SU-DHL-6 (cell line): ENCODE measurements around the gene CNTN5.

ENCODE experiments used
- H2AFZ ChIP-seq: fragments of 200-600 bp; sonication (generic); 2 replicates; pipeline ENCODE4 v1.6.1; 2014; ENCODE audit warnings: low read depth, mild to moderate bottlenecking, moderate library complexity, mixed read lengths, antibody characterized with exemption, low read length; ENCODE audit not compliant: severe bottlenecking
- H3F3A ChIP-seq: fragments of 200-600 bp; shearing (Covaris generic); 2 replicates; pipeline ENCODE4 v1.6.0; 2016; ENCODE audit warnings: antibody characterized with exemption, mild to moderate bottlenecking; ENCODE audit not compliant: insufficient read depth
- H3K27ac ChIP-seq: fragments of 200-600 bp; sonication (generic); 2 replicates; pipeline ENCODE4 v1.5.1; 2016; ENCODE audit warnings: low read depth, mild to moderate bottlenecking, low read length, moderate library complexity, mixed read lengths
- H3K27me3 ChIP-seq: fragments of 200-600 bp; sonication (generic), shearing (Covaris generic); 2 replicates; pipeline ENCODE4 v1.6.0; 2014; ENCODE audit warnings: mild to moderate bottlenecking, low read length
- H3K36me3 ChIP-seq: fragments of 200-600 bp; sonication (generic); 2 replicates; pipeline ENCODE4 v1.6.1; 2014; ENCODE audit warnings: mild to moderate bottlenecking, low read length, mixed read lengths
- H3K4me2 ChIP-seq: fragments of 300-600, 200-600 bp; shearing (Covaris generic), sonication (generic); 2 replicates; pipeline ENCODE4 v1.6.0; 2014; ENCODE audit warnings: low read length, low read depth, mild to moderate bottlenecking; ENCODE audit not compliant: poor library complexity, severe bottlenecking
- H3K4me3 ChIP-seq: fragments of 200-600 bp; sonication (generic); 2 replicates; pipeline ENCODE4 v1.5.1; 2014; ENCODE audit warnings: antibody characterized with exemption, low read length, mild to moderate bottlenecking, mixed read lengths; ENCODE audit not compliant: insufficient read depth, poor library complexity, severe bottlenecking
- H3K79me2 ChIP-seq: fragments of 200-600 bp; sonication (generic); 2 replicates; pipeline ENCODE4 v1.6.1; 2014; ENCODE audit warnings: mild to moderate bottlenecking, low read length, moderate library complexity; ENCODE audit not compliant: insufficient read depth
- H3K9ac ChIP-seq: fragments of 200-600 bp; sonication (generic); 2 replicates; pipeline ENCODE4 v1.7.0; 2014; ENCODE audit warnings: mild to moderate bottlenecking, low read length
- H3K9me2 ChIP-seq: fragments of 200-600 bp; sonication (generic); replicated peaks from 2 replicates; pipeline ENCODE4 v1.6.1; 2014; ENCODE audit warnings: low read length; ENCODE audit not compliant: insufficient read depth
- H3K9me3 ChIP-seq: fragments of 200-600 bp; sonication (generic); 2 replicates; pipeline ENCODE4 v1.6.1; 2014; ENCODE audit warnings: low read length, mixed read lengths; ENCODE audit not compliant: insufficient read depth
- H4K20me1 ChIP-seq: fragments of 200-600 bp; sonication (generic); 2 replicates; pipeline ENCODE4 v1.6.1; 2014; ENCODE audit warnings: low read depth, mild to moderate bottlenecking, antibody characterized with exemption, low read length, moderate library complexity, mixed read lengths
- CTCF ChIP-seq: fragments of 200-600 bp; sonication (generic); IDR thresholded peaks from one replicate; pipeline ENCODE4 v1.5.1; 2017; ENCODE audit warnings: antibody characterized with exemption, mild to moderate bottlenecking, low read length, moderate library complexity; ENCODE audit not compliant: insufficient read depth, poor library complexity, severe bottlenecking
- EZH2phosphoT487 ChIP-seq: fragments of 200-600 bp; sonication (generic), shearing (Covaris generic); conservative IDR thresholded peaks from 2 replicates; pipeline ENCODE4 v1.6.1; 2018; ENCODE audit warnings: mild to moderate bottlenecking, antibody characterized with exemption, low read length, moderate library complexity, mixed read lengths

CNTN5 gene

GRCh38 chr11:99505316-99505715 lies 484.6 kb downstream of the CNTN5 start:
- H3K36me3 ChIP-seq, result no peaks in the 10 kb centered on the region
- no peak overlapping the region for H3K9ac ChIP-seq
- H3K4me2 ChIP-seq, result no peak overlapping the region
- H2AFZ ChIP-seq, result no peak overlapping the region
- H3K4me3 ChIP-seq, result no peak overlapping the region
- no peaks in the 10 kb centered on the region for H3F3A ChIP-seq
- H4K20me1 ChIP-seq, result no peaks in the 10 kb centered on the region
- H3K9me3 ChIP-seq, result no peaks in the 10 kb centered on the region
- H3K79me2 ChIP-seq, result no peaks in the 10 kb centered on the region
- TF ChIP-seq EZH2phosphoT487 (no peak), CTCF (no peak)
- no peaks in the 10 kb centered on the region for H3K27me3 ChIP-seq
- H3K27ac ChIP-seq, result no peak overlapping the region
- no peaks in the 10 kb centered on the region for H3K9me2 ChIP-seq

GRCh38 chr11:99505831-99506230 lies 485.1 kb downstream of the CNTN5 start:
- Histone ChIP-seq H3K9me2 (no peaks in the 10 kb centered on the region), H3K79me2 (no peaks in the 10 kb centered on the region), H4K20me1 (no peaks in the 10 kb centered on the region), H3K27me3 (no peaks in the 10 kb centered on the region), H3K4me2 (no peak overlapping the region), H3K36me3 (no peaks in the 10 kb centered on the region), H3K9me3 (no peaks in the 10 kb centered on the region), H3K4me3 (no peak overlapping the region), H3K27ac (no peak overlapping the region), H3K9ac (no peak overlapping the region), H3F3A (no peaks in the 10 kb centered on the region), H2AFZ (no peak overlapping the region)
- no peak for TF ChIP-seq CTCF
- no peak for TF ChIP-seq EZH2phosphoT487

GRCh38 chr11:99509863-99510262 lies 489.1 kb downstream of the CNTN5 start:
- Histone ChIP-seq H3F3A (no peaks in the 10 kb centered on the region), H3K9me3 (no peaks in the 10 kb centered on the region)
- TF ChIP-seq CTCF (no peak), EZH2phosphoT487 (no peak)

More at GRCh38 chr11:99509863-99510262, 489.1 kb downstream of the CNTN5 start:
- H3K4me2 ChIP-seq, result no peak overlapping the region
- H3K9me2 ChIP-seq, result no peaks in the 10 kb centered on the region
- H3K4me3 ChIP-seq, result no peak overlapping the region
- H4K20me1 ChIP-seq, result no peaks in the 10 kb centered on the region
- H3K9ac ChIP-seq, result no peak overlapping the region
- no peaks in the 10 kb centered on the region for H3K27me3 ChIP-seq
- H3K79me2 ChIP-seq, result no peaks in the 10 kb centered on the region
- no peak overlapping the region for H3K27ac ChIP-seq
- H2AFZ ChIP-seq, result no peak overlapping the region
- no peaks in the 10 kb centered on the region for H3K36me3 ChIP-seq
